NT2/D1 (cell line): Measurements from ENCODE around the gene LDLR.
"Not testable (repeated sequence)": the region's sequence is repeated elsewhere in the genome, so short reads cannot be mapped to it uniquely, and the experiment has no call there.

Experiments used
- DNase-seq: peaks from one replicate; pipeline ENCODE4 v3.0.0-alpha.2; 2011; ENCODE audit warnings: low read depth, low spot score
- H3K27me3 ChIP-seq: 2 replicates; pipeline ENCODE4 v1.6.0; 2011; ENCODE audit warnings: mild to moderate bottlenecking; ENCODE audit not compliant: insufficient read length, insufficient read depth
- H3K36me3 ChIP-seq: 2 replicates; pipeline ENCODE4 v1.6.1; 2011; ENCODE audit warnings: mild to moderate bottlenecking, low read length, mixed read lengths; ENCODE audit not compliant: insufficient read depth, insufficient read length
- H3K4me1 ChIP-seq: 2 replicates; pipeline ENCODE4 v1.5.1; 2011; ENCODE audit not compliant: insufficient read depth, insufficient read length
- H3K4me3 ChIP-seq: 2 replicates; pipeline ENCODE4 v1.5.1; 2011; ENCODE audit warnings: low read depth; ENCODE audit not compliant: insufficient read length
- H3K9ac ChIP-seq: 2 replicates; pipeline ENCODE4 v1.6.0; 2011; ENCODE audit warnings: low read depth; ENCODE audit not compliant: insufficient read length
- H3K9me3 ChIP-seq: 2 replicates; pipeline ENCODE4 v1.5.1; 2011; ENCODE audit warnings: mild to moderate bottlenecking, low read length; ENCODE audit not compliant: insufficient read depth
- SUZ12 ChIP-seq: IDR thresholded peaks from 2 replicates; pipeline ENCODE4 v1.6.1; 2011; ENCODE audit not compliant: insufficient read length, insufficient read depth; ENCODE audit errors: extremely low read depth
- YY1 ChIP-seq: IDR thresholded peaks from 2 replicates; pipeline ENCODE4 v1.6.1; 2011; ENCODE audit not compliant: insufficient read length, insufficient read depth
- ZNF274 ChIP-seq: IDR thresholded peaks from 2 replicates; pipeline ENCODE4 v1.6.1; 2011; ENCODE audit warnings: mild to moderate bottlenecking, low read depth, low read length

Gene LDLR

DNA sequence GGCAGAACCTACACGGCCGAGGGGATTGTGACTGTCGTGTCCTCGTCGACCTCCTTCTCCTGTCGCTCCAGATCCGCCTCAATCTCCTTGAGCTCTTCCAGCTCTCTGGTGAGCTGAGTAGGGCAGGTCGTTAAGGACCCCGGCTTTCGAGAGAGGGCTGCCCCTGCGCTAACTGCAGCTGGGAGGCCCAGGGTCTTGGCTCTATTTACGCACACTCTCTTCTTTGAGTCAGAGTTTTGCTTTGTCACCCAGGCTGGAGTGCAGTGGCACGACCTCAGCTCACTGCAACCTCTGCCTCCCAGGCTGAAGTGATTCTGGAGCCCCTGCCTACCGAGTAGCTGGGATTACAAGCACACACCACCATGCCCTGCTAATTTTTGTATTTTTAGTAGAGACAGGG, 58.7 kb downstream of the LDLR start:
- H3K4me3 ChIP-seq = no peak overlapping the region
- peaks cover 11% of the 10 kb centered on the region for H3K4me1 ChIP-seq
- no peaks in the 10 kb centered on the region for H3K27me3 ChIP-seq
- H3K9ac ChIP-seq = peak overlapping the region; percentile 17
- TF ChIP-seq YY1 = no peak
- DNase-seq = no peak
- peaks cover 56% of the 10 kb centered on the region for H3K36me3 ChIP-seq
- no peaks in the 10 kb centered on the region for H3K9me3 ChIP-seq

DNA sequence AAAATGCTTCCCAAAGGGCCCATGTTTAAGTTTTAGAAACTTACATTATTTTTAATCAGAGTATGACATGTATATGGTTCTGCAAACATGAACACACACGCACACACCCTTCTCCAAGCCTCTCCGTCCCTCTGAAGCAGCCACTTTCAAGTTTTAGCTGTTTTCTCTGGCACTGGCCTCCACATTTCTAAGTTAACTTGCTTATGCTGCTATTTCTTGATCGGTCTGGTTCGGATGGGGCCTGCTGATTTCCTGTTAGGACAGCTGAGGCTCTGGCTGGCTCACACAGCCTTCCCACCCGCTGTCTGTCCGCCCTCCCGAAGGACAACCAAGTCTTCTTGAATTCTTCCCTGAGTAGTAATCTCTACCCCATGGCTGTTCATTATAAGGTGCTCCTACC, 61.9 kb downstream of the LDLR start:
- no peak overlapping the region for H3K9ac ChIP-seq
- peaks cover 49% of the 10 kb centered on the region for H3K36me3 ChIP-seq
- DNase-seq = no peak
- H3K4me3 ChIP-seq = no peak overlapping the region
- TF ChIP-seq ZNF274 (no peak), SUZ12 (no peak), YY1 (no peak)
- no peaks in the 10 kb centered on the region for H3K27me3 ChIP-seq
- H3K4me1 ChIP-seq = peaks cover 10% of the 10 kb centered on the region
- H3K9me3 ChIP-seq = no peaks in the 10 kb centered on the region

DNA sequence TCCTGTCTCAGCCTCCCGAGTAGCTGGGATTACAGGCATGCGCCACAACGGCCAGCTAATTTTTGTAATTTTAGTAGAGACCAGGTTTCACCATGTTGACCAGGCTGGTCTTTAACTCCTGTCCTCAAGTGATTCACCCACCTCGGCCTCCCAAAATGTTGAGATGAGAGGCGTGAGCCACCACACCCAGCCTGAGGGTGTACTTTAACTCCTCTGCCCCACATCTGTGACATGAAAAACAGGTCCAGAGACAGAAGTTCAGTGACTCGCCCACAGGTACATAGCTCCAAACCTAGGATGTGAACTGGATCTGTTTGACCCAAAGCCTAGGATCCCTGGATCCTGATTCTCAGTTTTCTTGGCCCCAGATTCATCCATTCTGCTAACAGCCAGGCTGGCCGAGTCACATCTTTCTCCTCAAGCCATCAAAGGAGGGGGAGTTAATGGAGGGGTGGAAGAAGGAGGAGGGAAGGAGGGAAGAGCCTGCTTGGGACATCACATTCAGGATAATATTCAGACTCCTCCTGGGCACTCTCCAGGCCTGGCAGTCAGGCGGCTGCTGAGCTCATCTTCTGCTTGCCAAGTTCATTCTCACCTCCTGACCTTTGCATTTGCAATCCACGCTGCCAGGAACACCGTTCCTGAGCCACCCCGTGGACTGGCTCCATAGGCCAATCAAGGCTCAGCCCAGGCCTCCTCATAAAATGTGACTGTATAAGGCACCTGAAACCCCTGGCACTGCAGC, 63.2 kb downstream of the LDLR start:
- peaks cover 42% of the 10 kb centered on the region for H3K36me3 ChIP-seq
- no peak overlapping the region for H3K4me3 ChIP-seq
- no peak for DNase-seq
- H3K9me3 ChIP-seq = no peaks in the 10 kb centered on the region
- H3K27me3 ChIP-seq = no peaks in the 10 kb centered on the region
- peaks cover 10% of the 10 kb centered on the region for H3K4me1 ChIP-seq
- H3K9ac ChIP-seq = peak overlapping the region; percentile 21
- TF ChIP-seq SUZ12 (no peak), YY1 (no peak), ZNF274 (no peak)

DNA sequence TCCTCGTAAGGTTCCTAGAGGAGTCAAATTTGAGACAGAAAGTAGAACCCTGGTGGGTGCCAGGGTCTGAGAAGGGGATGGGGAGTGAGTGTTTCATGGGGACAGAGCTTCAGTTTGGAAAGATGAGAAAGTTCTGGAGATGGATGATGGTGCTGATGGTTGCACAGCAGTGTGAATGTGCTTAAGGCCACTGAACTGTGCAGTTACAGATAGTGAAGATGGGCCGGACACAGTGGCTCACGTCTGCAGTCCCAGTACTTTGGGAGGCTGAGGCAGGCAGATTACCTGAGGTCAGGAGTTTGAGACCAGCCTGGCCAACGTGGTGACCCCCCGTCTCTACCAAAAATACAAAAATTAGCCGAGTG, 65.4 kb downstream of the LDLR start:
- H3K9me3 ChIP-seq = no peaks in the 10 kb centered on the region
- peak overlapping the region; percentile 97 for H3K4me3 ChIP-seq
- H3K4me1 ChIP-seq = peaks cover 10% of the 10 kb centered on the region
- DNase-seq = no peak
- H3K27me3 ChIP-seq = no peaks in the 10 kb centered on the region
- peak overlapping the region; percentile 97 for H3K9ac ChIP-seq
- peaks cover 25% of the 10 kb centered on the region for H3K36me3 ChIP-seq
- no peak for TF ChIP-seq SUZ12
- TF ChIP-seq YY1 = no peak
- no peak for TF ChIP-seq ZNF274

DNA sequence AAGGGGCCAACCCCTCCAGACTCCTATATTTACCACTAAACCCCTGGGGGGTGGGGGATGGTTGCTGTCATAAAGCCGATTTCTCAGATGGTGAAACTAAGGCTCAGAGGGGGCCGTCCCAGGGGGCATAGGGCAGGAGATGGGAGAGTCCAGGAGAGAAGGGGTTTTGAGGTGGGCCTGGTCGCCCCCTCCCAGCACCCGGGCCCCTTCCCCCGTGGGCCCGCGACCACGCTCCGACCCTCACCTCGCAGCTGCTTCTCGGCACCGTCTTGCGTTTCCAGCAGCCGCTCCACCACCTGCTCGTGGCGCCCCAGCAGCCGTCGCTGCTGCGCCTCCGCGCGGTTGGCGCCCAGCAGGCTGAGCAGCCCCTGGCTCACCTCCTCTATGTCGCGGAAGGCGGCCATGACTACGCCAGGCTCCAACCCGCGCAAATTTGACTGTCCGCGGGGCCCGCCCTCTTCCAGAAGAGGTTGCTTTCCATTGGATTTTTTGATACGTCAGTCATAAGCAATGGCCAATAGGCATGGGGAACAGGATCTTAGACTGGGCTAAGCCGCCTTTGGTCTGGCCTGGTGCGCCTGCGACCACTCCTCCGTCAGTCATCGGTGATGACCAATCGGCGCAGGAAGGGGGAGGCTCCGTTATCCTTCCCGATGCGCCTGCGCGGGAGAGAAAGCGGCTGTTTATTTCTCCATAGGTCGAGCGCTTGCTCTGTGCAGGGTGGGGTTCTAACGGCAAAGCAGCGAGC, 66.3 kb downstream of the LDLR start, which contains the start of gene SPC24:
SPC24 (minus strand) TSS at position 410 of the 748 bp plus-strand sequence; CDS start at position 404, 6 bp downstream.
- H3K27me3 ChIP-seq = no peaks in the 10 kb centered on the region
- H3K9ac ChIP-seq = peak within 1 kb of the TSS; percentile 97
- H3K9me3 ChIP-seq = no peaks in the 10 kb centered on the region
- H3K36me3 ChIP-seq = peaks cover 22% of the 10 kb centered on the region
- peak within 1 kb of the TSS; percentile 97 for H3K4me3 ChIP-seq
- no peak for TF ChIP-seq ZNF274
- no peak for TF ChIP-seq SUZ12
- TF ChIP-seq YY1 = peak; percentile 74
- H3K4me1 ChIP-seq = peaks cover 10% of the 10 kb centered on the region
- peak; percentile 98 for DNase-seq

DNA sequence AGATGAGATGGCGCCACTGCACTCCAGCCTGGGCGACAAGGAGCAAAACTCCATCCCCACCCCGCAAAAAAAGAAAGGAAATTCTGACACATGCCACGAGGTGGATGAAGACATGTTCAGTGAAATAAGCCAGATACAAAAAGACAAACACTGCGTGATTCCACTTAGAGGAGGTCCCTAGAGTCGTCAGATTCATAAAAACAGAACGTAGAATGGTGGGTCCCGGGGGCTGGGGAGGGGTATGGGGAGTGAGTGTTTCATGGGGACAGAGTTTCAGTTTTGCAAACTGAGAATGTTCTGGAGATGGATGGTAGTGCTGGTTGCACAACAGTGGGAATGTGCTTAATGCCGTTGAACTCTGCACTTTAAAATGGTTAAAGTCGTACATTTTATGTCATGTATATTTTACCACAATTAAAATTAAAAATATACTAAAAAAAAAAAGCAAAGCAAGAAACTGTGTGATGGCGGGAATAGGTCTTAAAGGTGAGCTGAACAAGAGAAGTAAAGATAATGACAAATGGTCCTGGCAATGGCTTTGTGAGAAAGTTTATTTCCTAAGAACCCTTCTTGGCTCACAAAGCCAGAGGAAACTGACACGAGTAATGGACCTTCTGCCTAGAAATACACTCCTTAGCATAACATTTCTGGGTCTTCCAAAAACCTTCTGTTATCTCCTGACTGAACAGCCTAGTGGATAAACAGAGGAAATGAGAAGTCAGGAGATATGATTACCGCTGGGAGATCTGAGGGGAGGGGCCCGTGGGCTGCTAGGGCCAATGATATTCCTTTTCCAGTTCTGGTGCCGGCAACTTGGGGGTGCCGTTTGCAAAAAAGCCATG, 70.6 kb downstream of the LDLR start:
- no peaks in the 10 kb centered on the region for H3K4me1 ChIP-seq
- H3K27me3 ChIP-seq = no peaks in the 10 kb centered on the region
- TF ChIP-seq SUZ12 = no peak
- no peak for TF ChIP-seq YY1
- TF ChIP-seq ZNF274 = no peak
- peaks cover 5% of the 10 kb centered on the region for H3K36me3 ChIP-seq
- H3K9me3 ChIP-seq = no peaks in the 10 kb centered on the region
- no peak overlapping the region for H3K9ac ChIP-seq
- no peak for DNase-seq
- no peak overlapping the region for H3K4me3 ChIP-seq

DNA sequence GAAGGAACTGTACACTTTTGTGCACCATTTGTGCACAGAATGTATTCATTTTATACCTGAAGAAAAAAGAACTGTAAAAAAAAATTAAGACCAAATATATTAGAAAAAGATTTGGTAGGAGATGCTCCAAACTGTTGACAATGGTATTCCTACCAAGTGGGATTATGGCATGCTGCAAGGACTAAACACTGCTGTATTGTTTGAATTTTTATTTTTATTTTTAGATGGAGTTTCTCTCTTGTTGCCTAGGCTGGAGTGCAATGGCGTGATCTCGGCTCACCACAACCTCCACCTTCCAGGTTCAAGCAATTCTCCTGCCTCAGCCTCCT, 71.1 kb downstream of the LDLR start:
- H3K9me3 ChIP-seq, H3K4me1 ChIP-seq, H3K4me3 ChIP-seq, DNase-seq, H3K9ac ChIP-seq, H3K27me3 ChIP-seq: not testable (repeated sequence)
- H3K36me3 ChIP-seq = peaks cover 10% of the 10 kb centered on the region
